ENCODE results near the gene TLR4.

Gene TLR4

DNA sequence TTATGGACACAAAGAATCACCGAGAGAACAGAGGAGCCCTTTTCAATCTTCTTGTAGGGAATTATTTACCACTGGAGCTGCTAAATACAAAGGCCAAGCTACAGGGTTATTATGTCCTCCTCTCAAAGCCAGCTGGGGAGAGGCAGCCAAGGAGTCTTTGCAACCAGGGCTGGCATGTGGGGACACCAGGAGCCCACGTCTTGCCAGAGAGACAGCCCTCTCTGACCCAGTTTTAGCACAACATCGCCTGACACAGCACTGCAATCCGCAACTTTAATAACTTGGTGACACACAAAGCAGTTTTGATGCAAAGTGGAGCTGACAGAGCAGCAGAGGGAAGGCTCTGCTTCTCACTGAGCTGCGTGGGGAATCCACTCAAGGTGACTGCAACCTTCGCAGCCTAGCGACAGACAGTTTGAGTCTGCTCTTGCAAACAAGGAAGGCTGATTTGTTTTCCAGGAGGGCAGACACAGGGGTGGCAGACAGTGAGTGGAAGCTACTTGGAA lies 33.6 kb downstream of the TLR4 start:
- H3K4me3 ChIP-seq (replicated peaks; ENCODE audit: low read depth, low read length), result no peak overlapping the region
- TF ChIP-seq, protein P1, sequence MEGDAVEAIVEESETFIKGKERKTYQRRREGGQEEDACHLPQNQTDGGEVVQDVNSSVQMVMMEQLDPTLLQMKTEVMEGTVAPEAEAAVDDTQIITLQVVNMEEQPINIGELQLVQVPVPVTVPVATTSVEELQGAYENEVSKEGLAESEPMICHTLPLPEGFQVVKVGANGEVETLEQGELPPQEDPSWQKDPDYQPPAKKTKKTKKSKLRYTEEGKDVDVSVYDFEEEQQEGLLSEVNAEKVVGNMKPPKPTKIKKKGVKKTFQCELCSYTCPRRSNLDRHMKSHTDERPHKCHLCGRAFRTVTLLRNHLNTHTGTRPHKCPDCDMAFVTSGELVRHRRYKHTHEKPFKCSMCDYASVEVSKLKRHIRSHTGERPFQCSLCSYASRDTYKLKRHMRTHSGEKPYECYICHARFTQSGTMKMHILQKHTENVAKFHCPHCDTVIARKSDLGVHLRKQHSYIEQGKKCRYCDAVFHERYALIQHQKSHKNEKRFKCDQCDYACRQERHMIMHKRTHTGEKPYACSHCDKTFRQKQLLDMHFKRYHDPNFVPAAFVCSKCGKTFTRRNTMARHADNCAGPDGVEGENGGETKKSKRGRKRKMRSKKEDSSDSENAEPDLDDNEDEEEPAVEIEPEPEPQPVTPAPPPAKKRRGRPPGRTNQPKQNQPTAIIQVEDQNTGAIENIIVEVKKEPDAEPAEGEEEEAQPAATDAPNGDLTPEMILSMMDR (IDR thresholded peaks at IDR 0.05; ENCODE audit: low read depth, low read length, missing control alignments), result no peak
- no peak for DNase-seq (ENCODE audit: extremely low read depth, low read depth)

DNA sequence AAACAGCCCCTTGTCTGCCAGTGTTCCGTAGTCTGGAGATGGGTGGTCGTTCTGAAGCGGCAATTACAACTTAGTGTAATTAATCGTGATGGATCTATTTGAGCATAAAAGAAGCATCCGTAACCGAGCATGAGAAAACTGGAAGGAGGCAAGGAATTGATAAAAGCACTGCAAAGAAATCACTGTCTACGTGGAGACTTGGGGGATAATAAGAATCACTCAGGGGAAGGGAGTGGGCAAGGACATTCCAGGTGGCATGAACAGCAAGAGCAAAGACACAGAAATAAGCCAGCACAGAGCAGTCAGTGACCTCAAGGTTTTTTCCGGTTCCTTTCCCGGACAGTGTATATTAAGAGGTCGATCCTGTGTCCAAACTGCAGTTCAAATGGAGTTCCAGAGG lies 35.0 kb downstream of the TLR4 start:
- TF ChIP-seq, protein P1 (IDR thresholded peaks at IDR 0.05; ENCODE audit: low read depth, low read length, missing control alignments), result no peak

DNA sequence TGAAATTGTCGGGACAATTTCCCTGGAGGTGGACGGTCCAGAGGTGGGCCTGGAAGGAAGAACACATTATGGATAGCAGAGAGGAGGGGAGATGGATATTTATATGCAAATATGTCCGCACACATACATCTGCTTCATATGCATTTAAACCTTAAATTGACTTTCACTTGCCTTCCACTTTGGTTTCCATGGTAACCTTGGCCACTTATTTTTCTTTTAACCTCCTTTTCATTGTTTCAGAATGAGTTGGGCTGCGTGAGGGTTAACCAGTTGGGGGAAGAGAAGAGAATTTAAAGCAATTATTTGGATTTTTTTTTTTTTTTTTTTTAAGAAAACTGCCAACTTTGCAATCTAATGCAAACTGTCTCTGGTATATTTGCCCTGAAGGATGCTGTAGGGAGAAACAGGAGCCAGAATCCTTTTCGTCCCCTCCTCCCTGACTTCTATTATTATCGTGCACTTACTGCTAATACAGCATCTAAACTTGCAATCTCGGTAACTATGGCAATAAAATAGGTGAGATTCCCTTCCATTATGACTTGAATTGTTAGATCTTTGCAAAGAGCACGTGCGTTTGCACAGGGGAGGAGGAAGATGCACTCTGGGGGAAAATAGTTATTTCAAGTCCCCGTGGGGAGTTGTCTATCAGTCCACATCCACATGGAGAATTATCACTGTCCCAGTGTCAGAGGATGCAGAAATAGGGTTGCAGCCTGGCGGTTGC lies 35.6 kb downstream of the TLR4 start:
- no peak overlapping the region for H3K4me3 ChIP-seq (replicated peaks; ENCODE audit: low read depth, low read length)
- TF ChIP-seq, protein P1 (IDR thresholded peaks at IDR 0.05; ENCODE audit: low read depth, low read length, missing control alignments), result no peak
- no peak for DNase-seq (ENCODE audit: extremely low read depth, low read depth)

More for the DNA sequence above, 35.0 kb downstream of the TLR4 start:
- no peak for DNase-seq (ENCODE audit: extremely low read depth, low read depth)
- H3K4me3 ChIP-seq (replicated peaks; ENCODE audit: low read depth, low read length), result no peak overlapping the region

DNA sequence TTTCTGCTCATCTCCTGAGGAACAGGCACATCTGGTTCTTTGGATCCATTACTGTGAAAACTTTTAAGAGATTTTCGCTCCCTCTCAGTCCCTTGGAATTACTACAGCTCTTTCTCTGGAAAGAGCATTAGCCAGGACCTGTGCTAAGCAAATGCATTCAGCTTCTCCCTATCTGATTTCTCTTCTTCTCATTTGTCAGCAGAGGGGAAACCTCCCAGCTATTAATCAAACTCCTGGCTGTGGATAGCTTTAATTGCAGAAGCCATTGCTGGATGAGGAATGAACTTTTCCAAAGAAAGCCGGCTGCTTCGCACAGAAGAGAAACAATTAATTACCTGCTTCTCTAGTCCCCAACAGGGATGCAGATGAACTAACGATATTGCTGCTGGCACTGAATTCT lies 37.9 kb downstream of the TLR4 start:
- TF ChIP-seq, protein P1 (IDR thresholded peaks at IDR 0.05; ENCODE audit: low read depth, low read length, missing control alignments), result no peak
- DNase-seq (ENCODE audit: extremely low read depth, low read depth), result no peak
- no peak overlapping the region for H3K4me3 ChIP-seq (replicated peaks; ENCODE audit: low read depth, low read length)

DNA sequence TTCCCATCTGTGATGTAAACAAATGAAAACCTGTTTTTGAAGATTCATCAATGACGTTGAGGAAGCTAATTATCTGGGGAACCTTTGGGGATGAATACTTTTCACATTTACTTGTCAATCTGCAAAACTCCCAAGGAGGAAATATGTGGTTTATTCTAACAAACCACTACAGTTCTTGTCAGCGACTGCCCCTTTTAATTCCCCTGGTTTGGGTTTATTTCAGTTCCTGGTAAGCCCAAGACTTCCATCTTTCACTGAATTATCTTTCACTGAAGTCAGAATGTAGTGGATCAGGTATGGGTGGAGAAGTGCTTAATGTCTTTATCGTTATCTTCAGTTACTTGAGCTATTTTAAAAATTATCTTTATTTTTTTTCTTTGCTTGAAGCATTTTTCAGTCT lies 40.2 kb downstream of the TLR4 start:
- TF ChIP-seq, protein P1 (IDR thresholded peaks at IDR 0.05; ENCODE audit: low read depth, low read length, missing control alignments), result no peak
- DNase-seq (ENCODE audit: extremely low read depth, low read depth), result no peak
- H3K4me3 ChIP-seq (replicated peaks; ENCODE audit: low read depth, low read length), result no peak overlapping the region

DNA sequence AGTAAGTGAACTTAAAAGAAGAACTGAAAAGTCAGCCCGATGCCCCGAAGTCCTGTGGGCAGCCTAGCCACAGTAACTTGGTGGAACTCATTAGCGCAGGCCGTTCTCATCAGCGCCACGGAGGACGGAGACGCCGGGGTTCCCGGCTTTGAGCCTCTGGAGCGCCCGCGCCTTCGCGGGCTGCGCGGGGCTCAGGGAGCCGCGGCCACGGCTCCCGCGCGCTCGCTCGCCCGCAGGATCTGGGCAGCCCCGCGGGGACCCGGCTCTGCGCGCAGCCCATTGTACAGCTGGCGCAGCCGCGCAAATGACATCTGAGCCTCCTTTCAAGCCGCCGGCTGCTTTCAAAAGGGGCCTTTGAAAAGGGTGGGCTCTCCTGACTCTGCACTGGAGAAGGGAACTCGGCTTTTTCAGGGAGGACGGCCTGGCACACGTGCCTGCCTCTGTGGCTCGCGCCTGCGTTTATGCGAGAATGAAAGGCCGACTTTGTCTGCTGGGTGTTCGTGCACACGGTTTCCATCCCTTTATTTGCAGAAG lies 40.7 kb downstream of the TLR4 start:
- TF ChIP-seq, protein P1 (IDR thresholded peaks at IDR 0.05; ENCODE audit: low read depth, low read length, missing control alignments), result no peak
- no peak for DNase-seq (ENCODE audit: extremely low read depth, low read depth)
- H3K4me3 ChIP-seq (replicated peaks; ENCODE audit: low read depth, low read length), result no peak overlapping the region; the same call in 1 of the 2 replicates
